ENCODE data around the gene ZNF20.

- TF ChIP-seq CTCF (IDR thresholded peaks at IDR 0.05) = no peak
- no peak for TF ChIP-seq POLR2AphosphoS5 (IDR thresholded peaks at IDR 0.05)
These were observed 23.7 kb upstream of the ZNF20 start for GRCh38 chr19:12163826-12164225.
